NCI-H1694 (cell line): ENCODE results near the gene HEMGN.

ENCODE experiments used
- DNase-seq: peaks from one replicate; lab custom pipeline; 2025; lab: John Stamatoyannopoulos, UW

The HEMGN gene

GRCh38 chr9:97895211-97895610 lies 42.8 kb downstream of the HEMGN start:
- no peak for DNase-seq

DNA sequence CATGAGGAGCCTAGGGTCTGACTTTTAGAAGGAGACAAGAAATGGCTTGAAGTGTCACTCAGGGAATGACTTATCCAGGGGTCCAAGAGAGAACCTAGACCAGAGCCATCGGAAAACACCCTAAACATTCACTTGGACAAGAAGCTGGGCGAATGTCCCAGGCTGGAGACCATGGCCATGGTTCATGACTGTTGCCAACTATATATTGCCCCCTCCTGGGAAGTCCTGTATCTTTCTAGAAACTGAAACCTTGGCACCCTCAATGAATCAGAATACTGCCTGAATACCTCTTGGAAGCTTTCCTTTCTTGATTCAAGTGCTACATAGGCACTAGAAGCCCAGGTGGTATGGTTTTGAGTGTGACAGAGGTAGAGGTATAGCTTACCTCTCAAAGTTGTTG lies 45.6 kb downstream of the HEMGN start:
- no peak for DNase-seq

GRCh38 chr9:97891736-97892135 lies 46.2 kb downstream of the HEMGN start:
- DNase-seq: no peak

DNA sequence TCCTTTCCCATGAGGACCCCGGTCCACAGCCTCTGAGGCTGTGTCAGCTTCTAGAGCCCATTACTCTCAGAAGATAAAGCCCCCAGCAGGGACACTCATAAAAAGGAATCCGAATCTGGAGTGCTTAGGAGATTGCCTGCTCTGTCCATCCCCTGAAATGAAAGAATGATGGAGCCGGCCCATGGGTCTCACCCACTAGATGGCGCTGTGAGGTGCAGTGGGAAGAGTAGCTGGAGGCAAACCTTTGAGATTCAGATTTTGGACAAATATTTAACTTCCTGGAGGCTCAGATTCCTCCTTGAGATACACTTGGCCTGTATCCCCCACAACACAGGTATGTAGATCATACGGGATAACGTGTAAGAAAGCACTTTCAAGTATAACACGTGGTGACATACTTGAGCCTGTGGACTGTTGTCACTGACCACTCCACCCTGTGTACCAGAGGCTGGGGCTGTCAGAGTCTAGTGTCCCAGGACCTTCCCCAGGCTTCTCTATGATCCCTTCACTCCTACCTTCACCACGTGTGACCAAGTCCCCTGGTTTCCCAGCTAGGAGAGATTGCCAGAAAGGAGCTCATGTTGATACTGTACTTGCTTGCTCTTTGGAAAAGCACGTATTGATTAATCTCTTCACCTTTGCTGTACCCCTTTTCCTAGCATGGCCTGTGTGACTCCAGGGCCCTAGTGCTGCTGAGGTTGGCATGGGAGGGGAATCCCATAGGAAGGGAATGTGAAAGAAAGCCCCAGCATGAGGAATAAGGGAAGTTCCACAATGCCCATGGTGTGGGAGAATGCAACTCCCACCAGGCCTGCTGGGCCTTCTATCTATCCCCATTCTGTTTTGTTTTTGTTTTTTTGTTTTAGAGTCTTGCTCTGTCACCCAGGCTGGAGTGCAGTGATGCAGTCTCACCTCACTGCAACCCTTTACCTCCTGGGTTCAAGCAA lies 47.8 kb downstream of the HEMGN start:
- no peak for DNase-seq

DNA sequence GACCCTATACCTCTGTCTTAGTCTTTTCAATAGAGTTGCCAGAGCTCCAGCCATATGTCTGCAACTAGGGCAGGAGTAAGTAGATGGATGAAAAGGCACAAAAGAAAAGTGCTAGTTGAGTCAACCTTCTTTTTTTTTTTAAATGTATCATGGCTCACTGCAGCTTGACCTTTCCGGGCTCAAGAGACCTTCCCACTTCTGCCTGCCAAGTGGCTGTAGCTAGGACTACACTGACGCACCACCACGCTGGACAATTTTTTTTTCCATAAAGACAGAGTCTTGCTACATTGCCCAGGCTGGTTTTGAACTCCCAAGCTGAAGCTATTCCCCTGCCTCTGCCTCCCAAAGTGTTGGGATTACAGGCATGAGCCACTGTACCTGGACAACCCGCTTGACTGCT lies 57.6 kb downstream of the HEMGN start:
- DNase-seq: no peak
